GM19452 (cell line): Measurements from ENCODE around the gene ADCY5.

ENCODE experiments used
- ATAC-seq: cut with Tn5 transposase; IDR thresholded peaks from one replicate; pipeline ENCODE4 v1.9.1; 2021; ENCODE audit not compliant: unreplicated experiment

The ADCY5 gene

GRCh38 chr3:123411340-123412040 is 37.4 kb downstream of the ADCY5 start:
- no peak for ATAC-seq

- no peak for ATAC-seq
Measured at GRCh38 chr3:123410149-123410515, 38.8 kb downstream of the ADCY5 start.

- ATAC-seq, result no peak
Measured at GRCh38 chr3:123409443-123410148, 39.3 kb downstream of the ADCY5 start.

- ATAC-seq, result no peak
Measured at GRCh38 chr3:123406598-123406997, 42.3 kb downstream of the ADCY5 start.

- no peak for ATAC-seq
Measured at GRCh38 chr3:123405936-123406510, 42.9 kb downstream of the ADCY5 start.

- no peak for ATAC-seq
Measured at GRCh38 chr3:123405021-123405420, 43.9 kb downstream of the ADCY5 start.

GRCh38 chr3:123404391-123404790 is 44.5 kb downstream of the ADCY5 start:
- ATAC-seq, result no peak

GRCh38 chr3:123401836-123402530 is 46.9 kb downstream of the ADCY5 start:
- ATAC-seq, result no peak

- ATAC-seq, result no peak
Measured at GRCh38 chr3:123400169-123400568, 48.7 kb downstream of the ADCY5 start.

- no peak for ATAC-seq
Measured at GRCh38 chr3:123399653-123400052, 49.2 kb downstream of the ADCY5 start.

GRCh38 chr3:123397921-123398785 is 50.7 kb downstream of the ADCY5 start:
- ATAC-seq, result no peak

- ATAC-seq, result no peak
Measured at GRCh38 chr3:123397050-123397590, 51.8 kb downstream of the ADCY5 start.

GRCh38 chr3:123396171-123397049 is 52.5 kb downstream of the ADCY5 start:
- no peak for ATAC-seq

- ATAC-seq, result no peak
Measured at GRCh38 chr3:123395235-123395634, 53.7 kb downstream of the ADCY5 start.

- ATAC-seq, result no peak
Measured at GRCh38 chr3:123394391-123395020, 54.4 kb downstream of the ADCY5 start.

- ATAC-seq, result no peak
Measured at GRCh38 chr3:123392871-123393620, 55.8 kb downstream of the ADCY5 start.

GRCh38 chr3:123392368-123392767 is 56.5 kb downstream of the ADCY5 start:
- ATAC-seq, result no peak

- ATAC-seq, result no peak
Measured at GRCh38 chr3:123390865-123391600, 57.9 kb downstream of the ADCY5 start.
